K562 (cell line): ENCODE data around the gene WDR76. TPM values are rescaled to one million over a fixed set of nuclear protein-coding genes. Genes with fewer than 3 reads are reported as not detected.

Experiments
- BCLAF1 ChIP-seq, 2 experiments: fragments of 450-650 bp in 1 of 2; IDR thresholded peaks; 2 replicates each; pipeline ENCODE4 v1.6.1; 2011 to 2017; ENCODE audit warnings: low read depth in 2 of 2, antibody characterized with exemption in 1 of 2, borderline replicate concordance in 1 of 2, low read length in 1 of 2, mild to moderate bottlenecking in 1 of 2, mixed read lengths in 1 of 2; ENCODE audit not compliant: control insufficient read depth in 1 of 2
- BCOR ChIP-seq: fragments of 450-650 bp; IDR thresholded peaks from 2 replicates; pipeline ENCODE4 v1.6.1; 2016
- BRD9 ChIP-seq: fragments of 450-650 bp; IDR thresholded peaks from 2 replicates; pipeline ENCODE4 v1.6.1; 2018; ENCODE audit warnings: low read depth; ENCODE audit not compliant: partially characterized antibody
- DIDO1 ChIP-seq: fragments of 450-650 bp; IDR thresholded peaks from 2 replicates; pipeline ENCODE4 v1.6.1; 2016; ENCODE audit warnings: low read depth, missing biosample characterization, missing genetic modification characterization
- ELK1 ChIP-seq: sonication (generic); formaldehyde crosslinking; IDR thresholded peaks from 2 replicates; pipeline ENCODE4 v1.8.1; 2022; ENCODE audit warnings: missing genetic modification reagents
- FOXA3 ChIP-seq, 2 experiments: fragments of 450-650 bp in 1 of 2; sonication (generic) in 1 of 2; formaldehyde crosslinking; IDR thresholded peaks in 1 of 2; conservative IDR thresholded peaks in 1 of 2; 2 replicates each; pipeline versions ENCODE4 v1.4.0 to v1.8.0; 2020 to 2022; ENCODE audit warnings: mild to moderate bottlenecking in 2 of 2, missing genetic modification reagents in 1 of 2
- FUS ChIP-seq: fragments of 200-400 bp; formaldehyde crosslinking; optimal IDR thresholded peaks from 2 replicates; pipeline ENCODE3; 2017; ENCODE audit warnings: low read depth, low read length
- HNRNPLL ChIP-seq: fragments of 200-400 bp; formaldehyde crosslinking; IDR thresholded peaks from 2 replicates; pipeline ENCODE4 v1.6.1; 2017; ENCODE audit warnings: low read length, low read depth, mild to moderate bottlenecking; ENCODE audit not compliant: poor library complexity, severe bottlenecking
- HSF4 ChIP-seq: fragments of 250-450 bp; sonication (Bioruptor Pico); IDR thresholded peaks from 2 replicates; pipeline ENCODE4 v2.1.2; 2022; ENCODE audit warnings: mild to moderate bottlenecking, moderate library complexity, borderline replicate concordance
- IRF2 ChIP-seq: sonication (generic); formaldehyde crosslinking; IDR thresholded peaks from 2 replicates; pipeline ENCODE4 v1.8.1; 2022; ENCODE audit warnings: mild to moderate bottlenecking, missing genetic modification reagents
- KLF13 ChIP-seq: fragments of 450-650 bp; IDR thresholded peaks from 2 replicates; pipeline ENCODE4 v1.6.1; 2016; ENCODE audit warnings: missing genetic modification characterization, low read depth, mild to moderate bottlenecking, missing compliant biosample characterization, moderate library complexity, borderline replicate concordance
- NCOA6 ChIP-seq: fragments of 450-650 bp; IDR thresholded peaks from 2 replicates; pipeline ENCODE4 v1.6.1; 2017; ENCODE audit warnings: mild to moderate bottlenecking
- PHF21A ChIP-seq: fragments of 450-650 bp; IDR thresholded peaks from 2 replicates; pipeline ENCODE4 v1.6.1; 2017; ENCODE audit warnings: low read depth, borderline replicate concordance
- POU5F1 ChIP-seq: fragments of 150-350 bp; IDR thresholded peaks from 2 replicates; pipeline ENCODE4 v1.6.1; 2014; ENCODE audit warnings: borderline replicate concordance, low read length, low read depth, mild to moderate bottlenecking; ENCODE audit not compliant: partially characterized antibody
- PTBP1 ChIP-seq: fragments of 200-400 bp; formaldehyde crosslinking; IDR thresholded peaks from 2 replicates; pipeline ENCODE4 v1.6.1; 2017; ENCODE audit warnings: low read depth, low read length
- SREBF2 ChIP-seq: sonication (generic); formaldehyde crosslinking; IDR thresholded peaks from 2 replicates; pipeline ENCODE4 v1.4.0; 2020; ENCODE audit warnings: mild to moderate bottlenecking, missing genetic modification reagents
- STAT5B ChIP-seq: fragments of 250-450 bp; sonication (Bioruptor Pico); IDR thresholded peaks from 2 replicates; pipeline ENCODE4 v1.8.0; 2021; ENCODE audit warnings: mild to moderate bottlenecking, inconsistent platforms
- TCF15 ChIP-seq: fragments of 250-450 bp; sonication (Bioruptor Pico); IDR thresholded peaks from 2 replicates; pipeline ENCODE4 v1.8.0; 2022; ENCODE audit warnings: moderate library complexity, mild to moderate bottlenecking, inconsistent platforms
- polyA plus RNA-seq, 8 experiments: library from polyadenylated mRNA; depleted of rRNA in 4 of 8; stranded (reverse) in 5 of 8; unstranded in 3 of 8; fragments of >200 nt; fragmentation: Nextera tagmentation in 2 of 8; fragmentation: Illumina TruSeq in 1 of 8; extraction: Ambion mirVana in 2 of 8; extraction: Trizol in 1 of 8; gene quantifications; 2 replicates each; pipeline versions ENCODE4 v1.2.1 to v1.2.3, GENCODE V29; 2011 to 2014; ENCODE audit warnings: inconsistent platforms in 1 of 8, missing spikeins in 1 of 8
- total RNA-seq, 7 experiments: library from RNA; depleted of rRNA in 6 of 7; stranded (reverse); fragments of >200 nt in 6 of 7; fragmentation: Illumina TruSeq in 2 of 7; extraction: Trizol in 2 of 7; gene quantifications; 2 replicates each; pipeline versions ENCODE4 v1.2.1 to v1.2.3, GENCODE V29; 2011 to 2021; ENCODE audit warnings: low replicate concordance in 1 of 7
- TF ChIP-seq, protein P1 (sequence below): fragments of 250-450 bp; sonication (Bioruptor Pico); IDR thresholded peaks from 2 replicates; pipeline ENCODE4 v1.9.0; 2021; ENCODE audit warnings: mild to moderate bottlenecking
- TF ChIP-seq, protein P2 (sequence below), 3 experiments: IDR thresholded peaks in 2 of 3; conservative IDR thresholded peaks in 1 of 3; 2 replicates each; pipeline ENCODE4 v1.5.1; 2011 to 2012; ENCODE audit warnings: low read length in 3 of 3, mild to moderate bottlenecking in 3 of 3, control low read depth in 2 of 3, improper control_type of control experiment in 1 of 3, inconsistent platforms in 1 of 3, low read depth in 1 of 3, mixed read lengths in 1 of 3, moderate library complexity in 1 of 3; ENCODE audit not compliant: insufficient read depth in 2 of 3

WDR76 gene
- total and polyA plus RNA-seq, 9 of the 15 experiments (the other 6 are each of a cell fraction or from before 2014, with no cell fraction given), result 9.8 to 69.5 (median 44.4) TPM

DNA sequence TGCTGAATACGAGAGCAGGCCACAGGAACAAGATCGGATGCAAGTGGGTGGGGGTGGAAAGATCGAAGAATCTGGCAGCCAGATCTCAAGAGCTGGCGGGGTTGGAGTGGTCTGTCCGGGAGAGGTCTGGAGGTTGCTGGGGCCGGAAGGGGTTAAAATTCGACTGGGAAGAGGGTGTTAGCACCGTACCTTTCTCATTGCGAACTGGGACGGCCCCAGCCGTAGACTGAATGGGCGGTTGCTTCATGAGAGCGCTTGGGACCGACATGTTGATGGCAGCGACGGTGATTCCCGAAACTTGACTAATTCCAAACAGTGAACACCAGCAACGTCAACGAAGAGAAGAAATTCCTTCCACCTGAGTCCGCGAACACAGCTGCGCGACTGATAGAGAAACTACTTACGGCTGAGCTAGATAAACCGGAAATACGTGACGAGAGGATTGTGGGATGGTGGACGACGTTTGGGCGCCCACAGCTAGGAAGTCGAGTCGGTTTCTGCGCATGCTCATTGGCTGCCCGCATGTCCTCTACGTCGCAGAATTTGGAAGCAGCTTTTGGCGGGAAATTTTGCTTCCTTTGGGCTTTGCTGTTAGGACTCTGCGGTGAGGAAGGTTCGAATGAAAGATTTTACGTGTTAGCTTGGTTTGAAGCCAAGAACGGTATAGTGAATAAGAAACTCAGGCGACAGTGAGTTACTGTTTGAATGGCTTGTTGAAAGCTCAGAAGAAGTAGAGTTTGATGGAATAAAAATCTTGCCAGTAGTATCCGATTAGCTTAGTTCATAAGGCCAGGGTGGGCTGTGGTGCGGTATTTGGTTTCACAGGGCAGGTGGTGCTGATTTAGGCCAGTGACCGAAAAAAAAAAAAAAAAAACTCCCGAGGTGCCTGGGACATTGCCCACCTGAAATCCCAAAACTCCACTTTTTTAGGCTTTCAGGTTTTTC, 2.2 kb upstream of the WDR76 start, which contains the start of gene MFAP1 (continued):
- no peak; the same call in 1 of the 2 replicates for TF ChIP-seq DIDO1 (tag)
- no peak for TF ChIP-seq PTBP1
- peak; percentile 65 for TF ChIP-seq BCOR
- no peak for TF ChIP-seq FOXA3 (CRISPR knock-in tag; conservative IDR thresholded peaks at IDR 0.05 in 1 of 2, IDR thresholded peaks at IDR 0.05 in 1 of 2)
- no peak for TF ChIP-seq PHF21A
- TF ChIP-seq BRD9, result peak; percentile 80
- TF ChIP-seq KLF13 (tag), result 0 out of 2 replicates have a peak, but pooled peaks have one; percentile 40
- no peak for TF ChIP-seq TCF15
- TF ChIP-seq, protein P1, sequence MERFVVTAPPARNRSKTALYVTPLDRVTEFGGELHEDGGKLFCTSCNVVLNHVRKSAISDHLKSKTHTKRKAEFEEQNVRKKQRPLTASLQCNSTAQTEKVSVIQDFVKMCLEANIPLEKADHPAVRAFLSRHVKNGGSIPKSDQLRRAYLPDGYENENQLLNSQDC (CRISPR knock-in tag), result no peak
- TF ChIP-seq NCOA6, result no peak
- TF ChIP-seq POU5F1, result no peak
- TF ChIP-seq, protein P2, sequence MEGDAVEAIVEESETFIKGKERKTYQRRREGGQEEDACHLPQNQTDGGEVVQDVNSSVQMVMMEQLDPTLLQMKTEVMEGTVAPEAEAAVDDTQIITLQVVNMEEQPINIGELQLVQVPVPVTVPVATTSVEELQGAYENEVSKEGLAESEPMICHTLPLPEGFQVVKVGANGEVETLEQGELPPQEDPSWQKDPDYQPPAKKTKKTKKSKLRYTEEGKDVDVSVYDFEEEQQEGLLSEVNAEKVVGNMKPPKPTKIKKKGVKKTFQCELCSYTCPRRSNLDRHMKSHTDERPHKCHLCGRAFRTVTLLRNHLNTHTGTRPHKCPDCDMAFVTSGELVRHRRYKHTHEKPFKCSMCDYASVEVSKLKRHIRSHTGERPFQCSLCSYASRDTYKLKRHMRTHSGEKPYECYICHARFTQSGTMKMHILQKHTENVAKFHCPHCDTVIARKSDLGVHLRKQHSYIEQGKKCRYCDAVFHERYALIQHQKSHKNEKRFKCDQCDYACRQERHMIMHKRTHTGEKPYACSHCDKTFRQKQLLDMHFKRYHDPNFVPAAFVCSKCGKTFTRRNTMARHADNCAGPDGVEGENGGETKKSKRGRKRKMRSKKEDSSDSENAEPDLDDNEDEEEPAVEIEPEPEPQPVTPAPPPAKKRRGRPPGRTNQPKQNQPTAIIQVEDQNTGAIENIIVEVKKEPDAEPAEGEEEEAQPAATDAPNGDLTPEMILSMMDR (IDR thresholded peaks at IDR 0.05 in 2 of 3, conservative IDR thresholded peaks at IDR 0.05 in 1 of 3; ENCODE audit: insufficient read depth in 2 of 3, low read depth in 1 of 3, low read length in 3 of 3), result no peak
- no peak for TF ChIP-seq HSF4 (CRISPR knock-in tag)
- no peak for TF ChIP-seq SREBF2
- TF ChIP-seq IRF2 (CRISPR knock-in tag), result no peak
- no peak for TF ChIP-seq ELK1 (CRISPR knock-in tag)
- no peak for TF ChIP-seq STAT5B
- TF ChIP-seq BCLAF1 (IDR thresholded peaks at IDR 0.05; ENCODE audit: borderline replicate concordance in 1 of 2, control insufficient read depth in 1 of 2, low read depth in 2 of 2, low read length in 1 of 2), result no peak
- no peak for TF ChIP-seq HNRNPLL
- no peak for TF ChIP-seq FUS
